DOHH2 (cell line): ENCODE measurements around the gene OXLD1.

Experiments
- H3F3A ChIP-seq: fragments of 200-600 bp; sonication (generic), shearing (Covaris generic); 2 replicates; pipeline ENCODE4 v1.6.0; 2016; ENCODE audit warnings: antibody characterized with exemption, mild to moderate bottlenecking; ENCODE audit not compliant: control insufficient read depth, insufficient read depth
- H3K27ac ChIP-seq: fragments of 200-600 bp; sonication (generic); 2 replicates; pipeline ENCODE4 v1.5.1; 2014; ENCODE audit warnings: low read depth, mild to moderate bottlenecking, low read length, moderate library complexity
- H3K27me3 ChIP-seq: fragments of 200-600 bp; sonication (generic); 2 replicates; pipeline ENCODE4 v1.6.1; 2014; ENCODE audit warnings: mild to moderate bottlenecking, low read length, mixed read lengths; ENCODE audit not compliant: control insufficient read depth
- H3K36me3 ChIP-seq: fragments of 200-600 bp; sonication (generic); 2 replicates; pipeline ENCODE4 v1.6.1; 2014; ENCODE audit warnings: mild to moderate bottlenecking, low read length, moderate library complexity, mixed read lengths; ENCODE audit not compliant: control insufficient read depth
- H3K4me1 ChIP-seq: fragments of 200-600 bp; sonication (generic); 2 replicates; pipeline ENCODE4 v1.6.1; 2014; ENCODE audit warnings: mild to moderate bottlenecking, low read length, mixed read lengths; ENCODE audit not compliant: control insufficient read depth
- H3K4me2 ChIP-seq: fragments of 200-600 bp; sonication (generic); 2 replicates; pipeline ENCODE4 v1.6.0; 2014; ENCODE audit warnings: mild to moderate bottlenecking, low read length, moderate library complexity
- H3K4me3 ChIP-seq: fragments of 200-600 bp; sonication (generic); 2 replicates; pipeline ENCODE4 v1.5.1; 2014; ENCODE audit warnings: mild to moderate bottlenecking, low read length, mixed read lengths
- H3K79me2 ChIP-seq: fragments of 200-600 bp; sonication (generic); 2 replicates; pipeline ENCODE4 v1.6.1; 2014; ENCODE audit warnings: mild to moderate bottlenecking, low read length, mixed read lengths; ENCODE audit not compliant: control insufficient read depth
- H3K9me2 ChIP-seq: fragments of 200-600 bp; sonication (generic); replicated peaks from 2 replicates; pipeline ENCODE4 v1.6.1; 2014; ENCODE audit warnings: mild to moderate bottlenecking, low read length, mixed read lengths; ENCODE audit not compliant: control insufficient read depth
- H3K9me3 ChIP-seq: fragments of 200-600 bp; sonication (generic); 2 replicates; pipeline ENCODE4 v1.6.1; 2014; ENCODE audit warnings: antibody characterized with exemption, low read length, mixed read lengths; ENCODE audit not compliant: control insufficient read depth, insufficient read depth
- H4K20me1 ChIP-seq: fragments of 200-600 bp; sonication (generic); 2 replicates; pipeline ENCODE4 v1.6.0; 2014; ENCODE audit warnings: low read depth, mild to moderate bottlenecking, antibody characterized with exemption, low read length, moderate library complexity; ENCODE audit not compliant: control insufficient read depth, insufficient read depth
- CTCF ChIP-seq: fragments of 200-600 bp; sonication (generic); IDR thresholded peaks from one replicate; pipeline ENCODE4 v1.5.1; 2014; ENCODE audit warnings: antibody characterized with exemption, mild to moderate bottlenecking, low read depth, low read length; ENCODE audit not compliant: poor library complexity, severe bottlenecking
- EZH2phosphoT487 ChIP-seq: fragments of 200-600 bp; sonication (generic); IDR thresholded peaks from 2 replicates; pipeline ENCODE4 v1.6.1; 2017; ENCODE audit warnings: borderline replicate concordance, mild to moderate bottlenecking, antibody characterized with exemption, low read length, moderate library complexity, mixed read lengths

Gene OXLD1

GRCh38 chr17:81672954-81673353, 6.5 kb upstream of the OXLD1 start:
- peaks cover 6% of the 10 kb centered on the region for H3K4me1 ChIP-seq
- TF ChIP-seq EZH2phosphoT487, result no peak
- no peak for TF ChIP-seq CTCF
- no peaks in the 10 kb centered on the region for H3K27me3 ChIP-seq
- H3K36me3 ChIP-seq, result peaks cover 74% of the 10 kb centered on the region
- no peaks in the 10 kb centered on the region for H3K9me2 ChIP-seq
- H3K4me2 ChIP-seq, result no peak overlapping the region
- no peaks in the 10 kb centered on the region for H3K9me3 ChIP-seq
- no peak overlapping the region for H3K4me3 ChIP-seq
- H3K79me2 ChIP-seq, result peaks cover 30% of the 10 kb centered on the region
- H3F3A ChIP-seq, result peaks cover 9% of the 10 kb centered on the region
- 0 out of 2 replicates have a peak, but pooled peaks cover 3% of the 10 kb centered on the region for H4K20me1 ChIP-seq
- H3K27ac ChIP-seq, result no peak overlapping the region

DNA sequence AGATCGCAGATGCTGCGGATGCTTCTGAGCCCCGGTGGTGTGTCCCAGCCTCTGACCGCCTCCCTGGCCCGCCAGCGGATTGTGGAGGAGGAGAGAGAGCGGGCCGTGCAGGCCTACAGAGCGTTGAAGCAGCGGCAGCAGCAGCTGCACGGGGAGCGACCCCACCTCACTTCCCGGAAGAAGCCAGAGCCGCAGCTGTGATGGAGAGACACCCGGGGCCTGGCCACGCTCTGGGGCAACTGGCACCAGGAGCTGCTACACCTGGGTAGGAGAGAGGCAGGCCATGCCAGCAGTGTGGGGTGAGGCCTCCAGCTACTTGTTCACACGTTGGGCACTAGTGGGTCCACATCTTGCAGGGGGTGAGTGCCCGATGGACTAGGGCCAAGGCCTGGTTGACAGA, 6.1 kb upstream of the OXLD1 start:
- peaks cover 9% of the 10 kb centered on the region for H3F3A ChIP-seq
- no peak overlapping the region for H3K4me3 ChIP-seq
- 0 out of 2 replicates have a peak, but pooled peaks cover 3% of the 10 kb centered on the region for H4K20me1 ChIP-seq
- peaks cover 35% of the 10 kb centered on the region for H3K79me2 ChIP-seq
- no peaks in the 10 kb centered on the region for H3K9me3 ChIP-seq
- TF ChIP-seq CTCF, result no peak
- no peak for TF ChIP-seq EZH2phosphoT487
- H3K36me3 ChIP-seq, result peaks cover 79% of the 10 kb centered on the region
- H3K9me2 ChIP-seq, result no peaks in the 10 kb centered on the region
- no peak overlapping the region for H3K4me2 ChIP-seq
- no peaks in the 10 kb centered on the region for H3K27me3 ChIP-seq
- H3K4me1 ChIP-seq, result peaks cover 11% of the 10 kb centered on the region
- H3K27ac ChIP-seq, result no peak overlapping the region

GRCh38 chr17:81667754-81668153, 1.3 kb upstream of the OXLD1 start:
- H3K4me3 ChIP-seq, result peak overlapping the region; percentile 97

More at GRCh38 chr17:81667754-81668153, 1.3 kb upstream of the OXLD1 start:
- H4K20me1 ChIP-seq, result no peaks in the 10 kb centered on the region
- H3K79me2 ChIP-seq, result peaks cover 63% of the 10 kb centered on the region
- peaks cover 25% of the 10 kb centered on the region for H3K4me1 ChIP-seq
- H3K27ac ChIP-seq, result 0 out of 2 replicates have a peak overlapping the region, but pooled peaks have one; percentile 79
- H3F3A ChIP-seq, result peaks cover 10% of the 10 kb centered on the region
- no peaks in the 10 kb centered on the region for H3K9me3 ChIP-seq
- H3K27me3 ChIP-seq, result no peaks in the 10 kb centered on the region
- TF ChIP-seq CTCF, result peak; percentile 48
- no peak for TF ChIP-seq EZH2phosphoT487
- H3K4me2 ChIP-seq, result peak overlapping the region; percentile 100
- H3K36me3 ChIP-seq, result peaks cover 82% of the 10 kb centered on the region
- H3K9me2 ChIP-seq, result no peaks in the 10 kb centered on the region
